Natural killer cell (primary cell): ENCODE results near the gene EID1. TPM values are rescaled to one million over a fixed set of nuclear protein-coding genes. Genes with fewer than 3 reads are reported as not detected.

ENCODE experiments used
- ATAC-seq, 3 donors: fragments of 150-1000 bp in 2 of 3; fragments of 200-7000 bp in 1 of 3; cut with Tn5 transposase; 1 replicate in 1 of 3; 2 replicates in 2 of 3; pipeline ENCODE4 v1.10.0; 2021; ENCODE audit warnings: mild to moderate bottlenecking in 2 of 3, moderate library complexity in 2 of 3
- DNase-seq, 2 donors: peaks; one replicate each; pipeline versions ENCODE4 v3.0.0 to v3.0.0-alpha.2; 2013 to 2021; ENCODE audit warnings: mixed read lengths in 1 of 2
- H3K27ac ChIP-seq: one replicate; pipeline ENCODE4 v1.5.1; 2013; ENCODE audit warnings: mild to moderate bottlenecking, low read length
- H3K27me3 ChIP-seq: one replicate; pipeline ENCODE4 v1.6.1; 2013; ENCODE audit warnings: low read length; ENCODE audit not compliant: control insufficient read depth, insufficient read depth
- H3K36me3 ChIP-seq: one replicate; pipeline ENCODE4 v1.6.1; 2013; ENCODE audit warnings: low read length; ENCODE audit not compliant: control insufficient read depth, insufficient read depth
- H3K4me1 ChIP-seq: one replicate; pipeline ENCODE4 v1.6.1; 2013; ENCODE audit warnings: low read length; ENCODE audit not compliant: control insufficient read depth, insufficient read depth
- H3K4me3 ChIP-seq: one replicate; pipeline ENCODE4 v1.5.1; 2013; ENCODE audit warnings: low read length
- H3K9me3 ChIP-seq: one replicate; pipeline ENCODE4 v1.6.1; 2013; ENCODE audit warnings: low read length; ENCODE audit not compliant: control insufficient read depth, insufficient read depth
- H3K27ac Mint-ChIP-seq, 2 donors: one replicate each; pipeline ENCODE4 v1.8.0; 2022; ENCODE audit warnings: mild to moderate bottlenecking in 2 of 2, mixed read lengths in 2 of 2, moderate library complexity in 1 of 2
- H3K27me3 Mint-ChIP-seq, 2 donors: one replicate each; pipeline ENCODE4 v1.8.0; 2022; ENCODE audit warnings: low read depth in 2 of 2, mixed read lengths in 2 of 2
- H3K36me3 Mint-ChIP-seq: one replicate; pipeline ENCODE4 v1.8.0; 2022; ENCODE audit warnings: mixed read lengths
- H3K4me1 Mint-ChIP-seq, 2 donors: one replicate each; pipeline ENCODE4 v1.8.0; 2022; ENCODE audit warnings: mixed read lengths in 2 of 2
- H3K4me3 Mint-ChIP-seq: one replicate; pipeline ENCODE4 v1.8.0; 2022; ENCODE audit warnings: mild to moderate bottlenecking, moderate library complexity, mixed read lengths
- H3K9me3 Mint-ChIP-seq, 2 donors: one replicate each; pipeline ENCODE4 v1.8.0; 2022; ENCODE audit warnings: mixed read lengths in 2 of 2
- WGBS: methylation state at CpG from one replicate; pipeline ENCODE4 v1.1.7; 2013; ENCODE audit warnings: missing lambda C conversion rate; ENCODE audit not compliant: insufficient coverage; 5-methylcytosine and 5-hydroxymethylcytosine counted together
- intact Hi-C: fragments of 100-400 bp; cut with micrococcal nuclease; formaldehyde crosslinking; loops from one replicate; pipeline ENCODE4 v1.14.2; 2022
- total RNA-seq, 4 donors: library from RNA; stranded (reverse); fragments of 120-200 nt in 1 of 4; gene quantifications; one replicate each; pipeline versions ENCODE4 v1.2.3 to v1.2.4, GENCODE V29; 2013 to 2022
- TF ChIP-seq, protein P1 (sequence below): fragments of 200-600 bp; IDR thresholded peaks from one replicate; pipeline ENCODE4 v1.8.0; 2022; ENCODE audit warnings: antibody characterized with exemption

The EID1 gene
- total RNA-seq, 3 donors from 2014 or later (not counting 1 experiment from before 2014, with no cell fraction given): 63.5 to 70.2 (median 67.3) TPM

GRCh38 chr15:48832648-48833047 lies 45.3 kb upstream of the EID1 start:
- Histone ChIP-seq H3K27me3 (peaks cover 3% of the 10 kb centered on the region), H3K27ac (no peak overlapping the region), H3K4me1 (no peaks in the 10 kb centered on the region), H3K4me3 (no peak overlapping the region), H3K9me3 (peaks cover 7% of the 10 kb centered on the region), H3K36me3 (no peaks in the 10 kb centered on the region)
- ATAC-seq: no peak
- DNase-seq: no peak
- H3K36me3 Mint-ChIP-seq: peaks cover 13% of the 10 kb centered on the region
- H3K9me3 Mint-ChIP-seq: peaks cover 2 to 8% of the 10 kb centered on the region in 2 donors
- no peak overlapping the region for H3K27ac Mint-ChIP-seq
- H3K4me3 Mint-ChIP-seq: no peak overlapping the region
- H3K4me1 Mint-ChIP-seq: no peaks in the 10 kb centered on the region
- peaks cover 26 to 27% of the 10 kb centered on the region in 2 donors for H3K27me3 Mint-ChIP-seq
- intact Hi-C loops: no loop called here
- TF ChIP-seq, protein P1, sequence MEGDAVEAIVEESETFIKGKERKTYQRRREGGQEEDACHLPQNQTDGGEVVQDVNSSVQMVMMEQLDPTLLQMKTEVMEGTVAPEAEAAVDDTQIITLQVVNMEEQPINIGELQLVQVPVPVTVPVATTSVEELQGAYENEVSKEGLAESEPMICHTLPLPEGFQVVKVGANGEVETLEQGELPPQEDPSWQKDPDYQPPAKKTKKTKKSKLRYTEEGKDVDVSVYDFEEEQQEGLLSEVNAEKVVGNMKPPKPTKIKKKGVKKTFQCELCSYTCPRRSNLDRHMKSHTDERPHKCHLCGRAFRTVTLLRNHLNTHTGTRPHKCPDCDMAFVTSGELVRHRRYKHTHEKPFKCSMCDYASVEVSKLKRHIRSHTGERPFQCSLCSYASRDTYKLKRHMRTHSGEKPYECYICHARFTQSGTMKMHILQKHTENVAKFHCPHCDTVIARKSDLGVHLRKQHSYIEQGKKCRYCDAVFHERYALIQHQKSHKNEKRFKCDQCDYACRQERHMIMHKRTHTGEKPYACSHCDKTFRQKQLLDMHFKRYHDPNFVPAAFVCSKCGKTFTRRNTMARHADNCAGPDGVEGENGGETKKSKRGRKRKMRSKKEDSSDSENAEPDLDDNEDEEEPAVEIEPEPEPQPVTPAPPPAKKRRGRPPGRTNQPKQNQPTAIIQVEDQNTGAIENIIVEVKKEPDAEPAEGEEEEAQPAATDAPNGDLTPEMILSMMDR: no peak

- H3K27me3 ChIP-seq: no peaks in the 10 kb centered on the region
- TF ChIP-seq, protein P1: no peak
- Mint-ChIP-seq H3K27ac (no peak overlapping the region), H3K9me3 (peaks cover 2 to 8% of the 10 kb centered on the region in 2 donors), H3K4me3 (no peak overlapping the region), H3K27me3 (peaks cover 31 to 34% of the 10 kb centered on the region in 2 donors), H3K36me3 (peaks cover 13% of the 10 kb centered on the region), H3K4me1 (no peaks in the 10 kb centered on the region)
- H3K9me3 ChIP-seq: peaks cover 7% of the 10 kb centered on the region
- H3K4me3 ChIP-seq: no peak overlapping the region
- no peaks in the 10 kb centered on the region for H3K4me1 ChIP-seq
- no peak overlapping the region for H3K27ac ChIP-seq
- no peaks in the 10 kb centered on the region for H3K36me3 ChIP-seq
- DNase-seq (no peak), ATAC-seq (no peak)
- intact Hi-C loops: no loop called here
Observed at GRCh38 chr15:48833526-48834239, 44.3 kb upstream of the EID1 start.

DNA sequence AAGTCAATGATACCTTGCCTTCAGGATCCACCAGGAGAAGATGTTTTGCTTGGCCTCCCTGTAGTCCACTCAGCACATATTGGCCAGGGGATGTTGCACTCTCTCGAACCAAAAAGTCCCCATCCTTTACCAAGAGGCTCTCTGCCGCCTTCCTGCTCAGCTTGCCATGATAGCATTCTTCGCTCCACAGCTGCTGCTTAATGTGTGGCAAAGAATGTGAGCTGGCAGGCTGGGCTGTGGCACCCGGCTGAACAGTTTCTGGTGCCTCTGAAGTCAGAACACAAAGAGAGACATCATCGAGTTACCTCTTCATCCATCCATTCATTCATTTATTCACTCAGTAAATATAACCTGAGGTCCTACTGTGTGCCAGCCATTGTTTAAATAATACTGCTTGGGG lies 43.2 kb upstream of the EID1 start:
- ATAC-seq (no peak), DNase-seq (no peak)
- no peak overlapping the region for H3K4me3 ChIP-seq
- intact Hi-C loops: no loop called here
- peaks cover 2 to 8% of the 10 kb centered on the region in 2 donors for H3K9me3 Mint-ChIP-seq
- 95% methylated on average over 5 of the region's 5 CpGs for WGBS
- H3K4me3 Mint-ChIP-seq: no peak overlapping the region
- no peaks in the 10 kb centered on the region for H3K36me3 ChIP-seq
- TF ChIP-seq, protein P1: no peak
- H3K27me3 Mint-ChIP-seq: peaks cover 33 to 43% of the 10 kb centered on the region in 2 donors
- no peaks in the 10 kb centered on the region for H3K4me1 Mint-ChIP-seq
- H3K27ac ChIP-seq: no peak overlapping the region
- H3K36me3 Mint-ChIP-seq: peaks cover 13% of the 10 kb centered on the region
- no peaks in the 10 kb centered on the region for H3K4me1 ChIP-seq
- peaks cover 7% of the 10 kb centered on the region for H3K9me3 ChIP-seq
- H3K27ac Mint-ChIP-seq: no peak overlapping the region
- no peaks in the 10 kb centered on the region for H3K27me3 ChIP-seq

GRCh38 chr15:48842501-48842900 lies 35.4 kb upstream of the EID1 start:
- TF ChIP-seq, protein P1: no peak
- Mint-ChIP-seq H3K36me3 (no peaks in the 10 kb centered on the region), H3K27me3 (peaks cover 7 to 17% of the 10 kb centered on the region in 2 donors), H3K4me1 (no peaks in the 10 kb centered on the region), H3K27ac (no peak overlapping the region), H3K9me3 (no peaks in the 10 kb centered on the region), H3K4me3 (no peak overlapping the region)
- intact Hi-C loops: no loop called here
- Histone ChIP-seq H3K36me3 (no peaks in the 10 kb centered on the region), H3K27me3 (no peaks in the 10 kb centered on the region), H3K9me3 (no peaks in the 10 kb centered on the region), H3K27ac (no peak overlapping the region), H3K4me1 (no peaks in the 10 kb centered on the region), H3K4me3 (no peak overlapping the region)
- DNase-seq: no peak
- ATAC-seq: no peak
- WGBS: 97% methylated on average over 5 of the region's 6 CpGs
